Hepatocyte (in vitro differentiated cells): Measurements from ENCODE around the gene DBR1. TPM values are rescaled to one million over a fixed set of nuclear protein-coding genes. Genes with fewer than 3 reads are reported as not detected.

Source experiments
- DNase-seq: peaks from one replicate; pipeline ENCODE4 v3.0.0-alpha.2; 2016; ENCODE audit warnings: low spot score
- H2AFZ ChIP-seq: fragments of 200-600 bp; sonication (generic); 2 replicates; pipeline ENCODE4 v1.6.0; 2016; ENCODE audit warnings: antibody characterized with exemption, mild to moderate bottlenecking
- H3K27ac ChIP-seq: fragments of 200-600 bp; sonication (generic); 2 replicates; pipeline ENCODE4 v1.5.1; 2016; ENCODE audit warnings: mild to moderate bottlenecking
- H3K27me3 ChIP-seq: fragments of 200-600 bp; sonication (generic); 2 replicates; pipeline ENCODE4 v1.6.1; 2016
- H3K36me3 ChIP-seq: fragments of 200-600 bp; sonication (generic); replicated peaks from 2 replicates; pipeline ENCODE4 v1.5.1; 2016; ENCODE audit warnings: low read depth; ENCODE audit not compliant: insufficient read depth
- H3K4me1 ChIP-seq: fragments of 200-600 bp; sonication (generic); 2 replicates; pipeline ENCODE4 v1.5.1; 2016; ENCODE audit warnings: mild to moderate bottlenecking, moderate library complexity; ENCODE audit not compliant: insufficient read depth
- H3K4me2 ChIP-seq: fragments of 200-600 bp; sonication (generic); 2 replicates; pipeline ENCODE4 v1.6.0; 2016
- H3K4me3 ChIP-seq: fragments of 200-600 bp; sonication (generic); 2 replicates; pipeline ENCODE4 v1.5.1; 2016; ENCODE audit warnings: mild to moderate bottlenecking
- H3K79me2 ChIP-seq: fragments of 200-600 bp; sonication (generic); 2 replicates; pipeline ENCODE4 v1.6.0; 2017; ENCODE audit warnings: mild to moderate bottlenecking
- H3K9me2 ChIP-seq: fragments of 200-600 bp; sonication (generic); replicated peaks from 2 replicates; pipeline ENCODE4 v1.6.0; 2017; ENCODE audit warnings: mild to moderate bottlenecking; ENCODE audit not compliant: insufficient read depth
- H3K9me3 ChIP-seq: fragments of 200-600 bp; sonication (generic); 2 replicates; pipeline ENCODE4 v1.5.1; 2016; ENCODE audit warnings: low read depth, mild to moderate bottlenecking
- H4K20me1 ChIP-seq: fragments of 200-600 bp; sonication (generic); 2 replicates; pipeline ENCODE4 v1.6.0; 2016; ENCODE audit warnings: mild to moderate bottlenecking; ENCODE audit not compliant: insufficient read depth, poor library complexity, severe bottlenecking
- EZH2 ChIP-seq: fragments of 200-600 bp; sonication (generic); IDR thresholded peaks from 2 replicates; pipeline ENCODE4 v1.6.1; 2016; ENCODE audit warnings: antibody characterized with exemption, mild to moderate bottlenecking, borderline replicate concordance
- EZH2phosphoT487 ChIP-seq: fragments of 200-600 bp; sonication (generic); IDR thresholded peaks from one replicate; pipeline ENCODE4 v1.6.1; 2018; ENCODE audit warnings: antibody characterized with exemption, mild to moderate bottlenecking, low read depth, moderate library complexity; ENCODE audit not compliant: unreplicated experiment, severe bottlenecking
- WGBS: methylation state at CpG from one replicate; pipeline ENCODE4 v1.1.6; 2016; ENCODE audit warnings: low lambda C conversion rate; ENCODE audit errors: missing lambda C conversion rate; 5-methylcytosine and 5-hydroxymethylcytosine counted together
- polyA plus RNA-seq: library from polyadenylated mRNA; unstranded; fragments of >200 nt; fragmentation: Nextera tagmentation; extraction: Ambion mirVana; gene quantifications from 2 replicates; pipeline ENCODE4 v1.2.1, GENCODE V29; 2016
- total RNA-seq: library from RNA; depleted of rRNA; stranded (reverse); fragments of >200 nt; gene quantifications from 2 replicates; pipeline ENCODE4 v1.2.3, GENCODE V29; 2014
- TF ChIP-seq, protein P1 (sequence below): fragments of 200-600 bp; sonication (generic); IDR thresholded peaks from 2 replicates; pipeline ENCODE4 v1.5.1; 2016; ENCODE audit warnings: antibody characterized with exemption, mild to moderate bottlenecking; ENCODE audit not compliant: poor library complexity

DBR1 gene
- total and polyA plus RNA-seq, 2 experiments from 2014 or later, result 8.6 to 13.8 TPM

DNA sequence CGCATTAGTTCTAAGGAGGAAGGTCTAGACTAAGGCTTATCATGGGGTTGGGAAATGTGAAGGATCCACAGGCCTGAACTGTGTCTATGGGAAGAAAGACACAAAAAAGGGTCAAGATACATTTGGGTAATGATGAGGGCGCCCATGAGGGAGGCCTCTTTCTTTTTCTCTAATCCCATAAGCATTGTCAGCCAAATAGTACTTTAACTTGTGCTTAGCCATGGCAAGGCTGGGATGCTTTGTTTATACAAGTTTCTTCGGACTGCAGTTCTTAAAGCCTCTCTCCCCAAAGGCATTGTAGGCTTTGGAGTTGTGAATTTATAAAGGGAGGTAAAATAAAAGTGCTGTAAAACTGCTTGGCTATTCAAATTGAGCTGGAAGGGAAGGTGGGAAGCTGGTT is 35.8 kb upstream of the DBR1 start:
- no peaks in the 10 kb centered on the region for H3K36me3 ChIP-seq
- H3K27ac ChIP-seq, result no peak overlapping the region
- no peaks in the 10 kb centered on the region for H3K4me1 ChIP-seq
- no peaks in the 10 kb centered on the region for H3K9me2 ChIP-seq
- no peaks in the 10 kb centered on the region for H3K9me3 ChIP-seq
- no peak overlapping the region for H3K4me3 ChIP-seq
- no peak for DNase-seq
- TF ChIP-seq EZH2phosphoT487 (no peak), EZH2 (no peak)
- TF ChIP-seq, protein P1, sequence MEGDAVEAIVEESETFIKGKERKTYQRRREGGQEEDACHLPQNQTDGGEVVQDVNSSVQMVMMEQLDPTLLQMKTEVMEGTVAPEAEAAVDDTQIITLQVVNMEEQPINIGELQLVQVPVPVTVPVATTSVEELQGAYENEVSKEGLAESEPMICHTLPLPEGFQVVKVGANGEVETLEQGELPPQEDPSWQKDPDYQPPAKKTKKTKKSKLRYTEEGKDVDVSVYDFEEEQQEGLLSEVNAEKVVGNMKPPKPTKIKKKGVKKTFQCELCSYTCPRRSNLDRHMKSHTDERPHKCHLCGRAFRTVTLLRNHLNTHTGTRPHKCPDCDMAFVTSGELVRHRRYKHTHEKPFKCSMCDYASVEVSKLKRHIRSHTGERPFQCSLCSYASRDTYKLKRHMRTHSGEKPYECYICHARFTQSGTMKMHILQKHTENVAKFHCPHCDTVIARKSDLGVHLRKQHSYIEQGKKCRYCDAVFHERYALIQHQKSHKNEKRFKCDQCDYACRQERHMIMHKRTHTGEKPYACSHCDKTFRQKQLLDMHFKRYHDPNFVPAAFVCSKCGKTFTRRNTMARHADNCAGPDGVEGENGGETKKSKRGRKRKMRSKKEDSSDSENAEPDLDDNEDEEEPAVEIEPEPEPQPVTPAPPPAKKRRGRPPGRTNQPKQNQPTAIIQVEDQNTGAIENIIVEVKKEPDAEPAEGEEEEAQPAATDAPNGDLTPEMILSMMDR, result no peak
- no peaks in the 10 kb centered on the region for H3K27me3 ChIP-seq
- 74% methylated on average over 3 of the region's 3 CpGs for WGBS
- no peak overlapping the region for H3K4me2 ChIP-seq
- H4K20me1 ChIP-seq, result peaks cover 54% of the 10 kb centered on the region
- no peak overlapping the region for H2AFZ ChIP-seq
- peaks cover 94% of the 10 kb centered on the region for H3K79me2 ChIP-seq

DNA sequence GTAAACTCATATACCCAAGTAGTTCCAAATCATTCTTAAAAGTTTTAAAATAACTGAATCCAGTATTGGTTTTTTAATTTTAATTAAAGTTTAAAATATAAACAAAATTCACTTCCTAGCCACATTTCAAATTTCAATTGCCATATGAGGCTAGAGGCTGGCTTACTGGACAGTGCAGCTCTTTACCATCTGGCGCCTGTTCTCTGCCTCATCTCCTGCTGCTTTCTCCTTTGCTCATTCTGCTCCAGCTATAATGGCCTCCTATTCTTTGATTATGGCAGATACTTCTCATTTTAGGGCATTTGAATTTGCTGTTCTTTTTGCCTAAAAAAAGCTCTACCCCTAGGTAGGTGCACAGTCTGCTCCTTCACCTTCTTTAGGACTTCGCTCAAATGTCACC is 31.5 kb upstream of the DBR1 start:
- H3K9me3 ChIP-seq, result no peaks in the 10 kb centered on the region
- 100% methylated on average over 2 of the region's 2 CpGs for WGBS
- TF ChIP-seq, protein P1, result no peak
- TF ChIP-seq EZH2 (no peak), EZH2phosphoT487 (no peak)

DNA sequence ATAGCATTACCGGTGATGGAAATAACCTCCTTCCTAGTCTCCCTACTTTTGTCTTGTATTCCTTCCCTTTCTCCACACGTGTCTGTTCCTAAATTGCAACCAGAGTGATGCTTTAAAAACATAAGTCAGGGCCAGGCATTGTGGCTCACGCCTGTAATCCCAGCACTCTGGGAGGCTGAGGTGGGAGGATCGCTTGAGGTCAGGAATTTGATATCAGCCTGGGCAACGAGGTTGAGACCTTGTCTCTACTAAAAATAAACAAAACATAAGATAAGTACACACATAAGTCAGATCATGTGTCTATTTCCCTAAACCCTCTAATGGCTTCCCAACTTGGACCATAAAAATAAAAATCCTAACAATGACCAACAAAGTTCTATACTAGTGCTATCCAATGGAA is 30.8 kb upstream of the DBR1 start:
- no peaks in the 10 kb centered on the region for H3K27me3 ChIP-seq
- no peak overlapping the region for H3K27ac ChIP-seq
- H3K9me2 ChIP-seq, result no peaks in the 10 kb centered on the region
- H3K36me3 ChIP-seq, result no peaks in the 10 kb centered on the region
- H3K4me2 ChIP-seq, result no peak overlapping the region
- H4K20me1 ChIP-seq, result peaks cover 90% of the 10 kb centered on the region
- peaks cover 100% of the 10 kb centered on the region for H3K79me2 ChIP-seq
- no peak overlapping the region for H2AFZ ChIP-seq
- TF ChIP-seq EZH2, result no peak
- TF ChIP-seq EZH2phosphoT487, result no peak
- TF ChIP-seq, protein P1, result no peak
- 74% methylated on average over 5 of the region's 5 CpGs for WGBS
- no peak for DNase-seq
- no peaks in the 10 kb centered on the region for H3K4me1 ChIP-seq
- H3K4me3 ChIP-seq, result no peak overlapping the region
- H3K9me3 ChIP-seq, result no peaks in the 10 kb centered on the region

More for the DNA sequence above, 31.5 kb upstream of the DBR1 start:
- DNase-seq, result no peak
- Histone ChIP-seq H2AFZ (no peak overlapping the region), H3K79me2 (peaks cover 100% of the 10 kb centered on the region), H3K4me3 (no peak overlapping the region), H3K9me2 (no peaks in the 10 kb centered on the region), H3K4me1 (no peaks in the 10 kb centered on the region), H3K4me2 (no peak overlapping the region), H3K27me3 (no peaks in the 10 kb centered on the region), H3K27ac (no peak overlapping the region), H3K36me3 (no peaks in the 10 kb centered on the region), H4K20me1 (peaks cover 89% of the 10 kb centered on the region)

DNA sequence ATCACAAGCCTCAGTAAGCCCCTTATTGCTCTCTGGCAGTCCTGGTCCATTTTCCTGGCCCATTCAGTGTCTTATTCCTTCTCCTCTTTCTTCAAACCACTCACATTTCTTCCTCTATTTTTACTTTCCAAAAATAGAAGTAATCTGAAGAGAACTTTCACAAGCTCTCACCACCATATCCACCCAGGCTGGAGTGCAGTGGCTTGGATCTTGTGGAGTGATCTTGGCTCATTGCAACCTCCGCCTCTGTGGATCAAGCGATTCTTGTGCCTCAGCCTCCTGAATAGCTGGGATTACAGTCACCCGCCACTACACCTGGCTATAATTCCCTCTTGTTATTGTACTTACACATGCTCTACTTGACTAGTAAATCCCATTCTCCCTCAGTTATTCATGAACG is 29.2 kb upstream of the DBR1 start:
- no peaks in the 10 kb centered on the region for H3K36me3 ChIP-seq
- peaks cover 94% of the 10 kb centered on the region for H4K20me1 ChIP-seq
- H3K79me2 ChIP-seq, result peaks cover 100% of the 10 kb centered on the region
- no peaks in the 10 kb centered on the region for H3K4me1 ChIP-seq
- H3K4me2 ChIP-seq, result no peak overlapping the region
- TF ChIP-seq EZH2phosphoT487 (no peak), EZH2 (no peak)
- TF ChIP-seq, protein P1, result no peak
- 94% methylated on average over 4 of the region's 4 CpGs for WGBS
- H3K9me3 ChIP-seq, result no peaks in the 10 kb centered on the region
- H3K27ac ChIP-seq, result no peak overlapping the region
- DNase-seq, result no peak
- no peaks in the 10 kb centered on the region for H3K9me2 ChIP-seq
- H3K27me3 ChIP-seq, result no peaks in the 10 kb centered on the region
- H2AFZ ChIP-seq, result no peak overlapping the region
- no peak overlapping the region for H3K4me3 ChIP-seq
